HG03432 (cell line): ENCODE results near the gene DNAAF2.
"Not testable (repeated sequence)": the region's sequence is repeated elsewhere in the genome, so short reads cannot be mapped to it uniquely, and the experiment has no call there.

Experiments used
- ATAC-seq: cut with Tn5 transposase; IDR thresholded peaks from one replicate; pipeline ENCODE4 v1.9.1; 2021; ENCODE audit warnings: mild to moderate bottlenecking, moderate library complexity; ENCODE audit not compliant: unreplicated experiment

DNAAF2 gene

DNA sequence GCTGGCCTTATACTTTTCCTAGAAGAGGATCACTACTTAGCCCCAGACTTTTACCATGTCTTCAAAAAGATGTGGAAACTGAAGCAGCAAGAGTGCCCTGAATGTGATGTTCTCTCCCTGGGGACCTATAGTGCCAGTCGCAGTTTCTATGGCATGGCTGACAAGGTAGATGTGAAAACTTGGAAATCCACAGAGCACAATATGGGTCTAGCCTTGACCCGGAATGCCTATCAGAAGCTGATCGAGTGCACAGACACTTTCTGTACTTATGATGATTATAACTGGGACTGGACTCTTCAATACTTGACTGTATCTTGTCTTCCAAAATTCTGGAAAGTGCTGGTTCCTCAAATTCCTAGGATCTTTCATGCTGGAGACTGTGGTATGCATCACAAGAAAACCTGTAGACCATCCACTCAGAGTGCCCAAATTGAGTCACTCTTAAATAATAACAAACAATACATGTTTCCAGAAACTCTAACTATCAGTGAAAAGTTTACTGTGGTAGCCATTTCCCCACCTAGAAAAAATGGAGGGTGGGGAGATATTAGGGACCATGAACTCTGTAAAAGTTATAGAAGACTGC is 12.9 kb downstream of the DNAAF2 start:
- ATAC-seq, result no peak

- ATAC-seq, result peak; percentile 40
Observed at GRCh38 chr14:49621114-49621881, 13.7 kb downstream of the DNAAF2 start.

DNA sequence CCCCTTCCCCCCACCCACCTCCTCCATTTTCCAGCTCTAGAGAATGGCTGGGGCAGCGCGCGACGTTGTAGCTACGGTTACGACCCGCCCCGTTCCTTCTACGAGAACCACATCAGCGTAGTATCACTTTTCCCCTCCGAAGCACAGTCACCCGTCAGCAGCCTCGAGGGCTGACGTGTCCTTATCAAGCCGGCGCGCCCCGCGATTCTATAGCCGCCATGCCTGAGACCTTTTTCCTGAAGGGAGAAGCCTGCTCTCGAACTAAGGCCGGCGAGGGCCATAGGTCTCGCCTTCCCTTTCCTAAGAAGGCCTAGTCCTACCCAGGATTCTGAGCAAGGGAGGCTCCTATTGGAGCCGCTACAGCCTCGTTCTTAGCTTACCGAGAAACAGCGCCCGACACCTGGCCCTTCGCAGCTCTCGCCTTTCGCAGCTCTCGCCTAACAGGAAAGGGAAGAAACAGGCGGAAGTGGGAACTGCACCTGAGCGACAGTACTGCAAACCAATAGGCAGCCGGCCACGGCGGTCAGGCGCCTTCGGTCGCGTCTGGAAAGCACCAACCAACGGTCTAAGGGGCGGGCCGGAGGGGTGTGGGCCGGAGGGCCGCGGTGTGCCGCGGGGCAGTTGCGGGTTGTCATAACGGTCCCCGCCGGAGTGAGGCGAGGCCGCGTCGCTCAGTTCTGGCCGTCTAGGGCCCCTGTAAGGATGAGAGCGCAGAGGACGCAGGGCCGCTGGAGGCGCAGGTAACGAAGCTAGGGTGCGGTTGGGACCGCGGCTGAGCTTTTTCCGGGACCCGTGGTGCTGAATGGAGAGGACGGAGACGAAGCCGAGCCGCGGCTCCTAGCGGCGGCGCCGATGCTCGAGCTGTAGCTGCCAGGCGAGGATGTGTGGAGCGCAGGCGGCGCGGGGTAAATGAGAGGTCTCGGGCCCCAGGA is 14.6 kb downstream of the DNAAF2 start, which contains the start of the genes MGAT2 and RPL36AL:
MGAT2 (plus strand) TSS at position 618 of the 932 bp plus-strand sequence. CDS start 470 bp downstream, outside the sequence.
RPL36AL (minus strand) TSS at position 445 of the 932 bp plus-strand sequence. CDS start 1,522 bp downstream, outside the sequence.
- peak; percentile 95 for ATAC-seq

DNA sequence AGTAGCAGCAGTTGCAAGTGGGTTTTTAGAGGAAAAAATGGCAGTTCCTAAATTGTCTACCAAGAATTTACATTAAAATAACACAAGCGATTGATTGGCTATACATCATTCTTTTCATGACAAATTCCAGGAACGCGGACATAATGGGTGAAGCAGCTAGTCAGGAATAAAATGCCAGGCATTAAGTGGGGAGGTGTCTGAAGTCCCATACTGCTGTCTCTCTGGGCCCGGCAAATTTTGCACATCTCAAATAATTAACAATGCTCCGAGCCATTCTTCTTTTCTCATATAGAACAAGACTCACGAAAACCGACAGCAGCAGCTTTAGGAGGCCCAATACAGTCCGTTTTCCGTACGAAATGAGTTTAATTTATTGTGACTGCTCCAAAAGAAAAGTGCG is 15.3 kb downstream of the DNAAF2 start:
- ATAC-seq, result no peak

GRCh38 chr14:49619273-49619672 is 15.8 kb downstream of the DNAAF2 start:
- not testable (repeated sequence) for ATAC-seq

DNA sequence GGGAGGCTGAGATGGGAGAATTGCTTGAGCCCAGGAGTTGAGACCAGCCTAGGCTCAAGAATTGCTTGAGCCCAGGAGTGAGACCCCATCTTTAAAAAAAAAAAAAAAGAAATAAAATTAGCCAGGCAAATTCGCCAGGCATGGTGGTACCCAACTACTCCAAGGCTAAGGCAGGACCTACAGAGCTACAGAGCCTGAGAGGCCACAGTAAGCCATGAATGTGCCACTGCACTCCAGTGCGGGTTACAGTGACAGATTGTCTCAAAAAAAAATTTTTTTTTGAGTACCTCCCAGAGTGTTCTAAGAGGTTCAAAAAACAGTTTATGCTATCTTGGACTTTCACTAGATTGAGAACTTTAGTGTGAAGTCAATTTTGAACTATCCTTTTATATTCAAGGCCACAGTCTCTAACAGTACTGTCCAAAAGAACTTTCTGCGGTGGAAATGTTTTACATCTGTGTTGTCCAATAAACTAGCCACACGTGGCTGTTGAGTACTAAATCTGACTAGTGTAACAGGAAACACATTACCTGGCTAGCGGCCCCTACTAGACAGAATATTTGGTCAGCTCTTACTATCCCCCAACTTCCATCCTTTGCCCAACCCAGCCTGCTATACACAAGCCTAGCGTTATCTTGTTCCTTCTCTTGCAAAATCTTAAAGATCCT is 17.1 kb downstream of the DNAAF2 start:
- no peak for ATAC-seq

DNA sequence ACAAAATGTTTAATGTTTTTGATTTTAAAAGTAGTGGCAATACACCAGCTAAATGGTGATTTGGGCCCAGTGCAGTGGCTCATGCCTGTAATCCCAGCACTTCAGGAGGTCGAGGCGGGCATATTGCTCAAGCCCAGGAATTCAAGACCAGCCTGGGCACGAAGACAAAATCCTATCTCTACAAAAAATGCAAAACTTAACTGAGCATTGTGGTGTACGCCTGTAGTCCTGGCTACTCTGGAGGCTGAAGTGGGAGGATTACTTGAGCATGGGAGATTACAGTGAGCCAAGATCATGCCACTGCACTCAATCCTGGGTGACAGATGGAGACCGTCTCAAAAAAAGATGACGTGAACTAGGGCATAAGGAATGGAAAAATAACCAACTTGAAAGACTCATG is 19.3 kb downstream of the DNAAF2 start:
- no peak for ATAC-seq

- no peak for ATAC-seq
Observed at GRCh38 chr14:49614196-49614595, 20.8 kb downstream of the DNAAF2 start.

- no peak for ATAC-seq
Observed at GRCh38 chr14:49612671-49613070, 22.4 kb downstream of the DNAAF2 start.

GRCh38 chr14:49612251-49612650 is 22.8 kb downstream of the DNAAF2 start:
- ATAC-seq, result no peak

- no peak for ATAC-seq
Observed at GRCh38 chr14:49607583-49607982, 27.5 kb downstream of the DNAAF2 start.

- peak; percentile 63 for ATAC-seq
Observed at GRCh38 chr14:49598485-49599300, 36.4 kb downstream of the DNAAF2 start, which contains the start of gene LRR1. TSS of gene LRR1 (plus strand) at chr14:49598940. CDS start at chr14:49599021, 81 bp downstream.

GRCh38 chr14:49598189-49598484 is 36.9 kb downstream of the DNAAF2 start:
- no peak for ATAC-seq

GRCh38 chr14:49594347-49595091 is 40.5 kb downstream of the DNAAF2 start:
- peak; percentile 25 for ATAC-seq

DNA sequence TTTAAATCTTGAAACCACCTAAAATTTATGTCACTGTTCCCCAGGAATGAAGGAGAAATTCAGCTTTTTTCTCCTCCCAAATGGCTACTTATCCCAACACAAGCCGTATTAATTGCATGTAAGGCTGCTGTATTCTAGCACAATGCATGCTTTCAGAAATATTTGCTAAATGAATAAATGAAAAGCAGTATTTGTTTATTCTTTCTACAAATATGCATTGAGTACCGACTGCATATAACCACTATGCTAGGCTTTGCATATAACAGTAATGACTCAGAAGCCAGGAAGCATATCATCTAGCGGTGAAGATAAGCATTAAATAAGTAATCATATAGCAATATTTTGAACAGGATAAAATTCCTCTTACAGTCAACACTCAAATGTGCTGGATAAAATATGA is 42.0 kb downstream of the DNAAF2 start:
- ATAC-seq, result no peak

DNA sequence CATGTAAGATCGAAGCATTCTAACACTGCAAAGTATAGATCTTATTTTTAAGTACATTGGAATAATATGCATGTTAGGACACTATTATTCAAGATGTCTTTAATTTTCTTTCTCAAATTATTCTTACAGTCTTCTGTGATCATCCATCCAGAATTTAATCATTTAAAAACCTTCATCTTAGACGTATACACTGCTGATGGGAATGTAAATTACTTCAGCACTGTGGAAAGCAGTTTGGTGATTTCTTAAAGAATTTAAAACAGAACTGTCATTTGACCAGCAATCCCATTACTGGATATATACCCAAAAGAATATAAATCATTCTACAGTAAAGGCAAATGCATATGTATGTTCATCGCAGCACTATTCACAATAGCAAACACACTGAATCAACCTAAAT is 45.7 kb downstream of the DNAAF2 start:
- ATAC-seq, result no peak

DNA sequence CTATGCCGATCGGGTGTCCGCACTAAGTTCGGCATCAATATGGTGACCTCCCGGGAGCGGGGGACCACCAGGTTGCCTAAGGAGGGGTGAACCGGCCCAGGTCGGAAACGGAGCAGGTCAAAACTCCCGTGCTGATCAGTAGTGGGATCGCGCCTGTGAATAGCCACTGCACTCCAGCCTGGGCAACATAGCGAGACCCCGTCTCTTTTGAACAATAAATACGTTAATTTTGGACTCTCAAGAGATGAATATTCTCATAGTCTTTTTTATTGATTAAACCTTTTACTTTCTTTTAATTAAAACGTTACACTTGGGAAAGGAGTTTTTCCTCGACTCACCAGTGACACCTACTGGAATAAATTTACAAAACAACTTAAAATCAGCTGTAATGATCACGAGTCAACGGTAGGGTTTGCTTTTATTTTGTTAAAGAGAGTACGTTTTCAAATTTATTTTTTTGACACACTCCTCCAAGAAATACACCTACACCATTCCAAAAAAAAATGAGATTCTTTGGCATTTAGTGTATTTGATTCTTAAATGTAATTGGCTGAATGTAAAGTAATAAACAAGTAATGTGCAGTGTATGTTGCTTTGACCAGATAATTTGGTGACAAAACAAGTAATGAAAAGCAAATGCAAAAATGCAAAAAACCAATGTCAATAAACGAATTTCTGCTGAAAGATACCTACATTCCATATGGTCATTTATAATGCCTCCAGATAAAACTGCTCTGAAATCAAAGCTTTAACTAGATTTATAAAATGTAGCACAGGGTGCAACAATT is 48.2 kb downstream of the DNAAF2 start:
- ATAC-seq, result peak; percentile 38
